GM04504 (cell line): Measurements from ENCODE around the gene LY6G6D.

Experiments used
- DNase-seq: peaks from one replicate; pipeline ENCODE4 v3.0.0-alpha.2; 2012; ENCODE audit warnings: low read depth

Gene LY6G6D

DNA sequence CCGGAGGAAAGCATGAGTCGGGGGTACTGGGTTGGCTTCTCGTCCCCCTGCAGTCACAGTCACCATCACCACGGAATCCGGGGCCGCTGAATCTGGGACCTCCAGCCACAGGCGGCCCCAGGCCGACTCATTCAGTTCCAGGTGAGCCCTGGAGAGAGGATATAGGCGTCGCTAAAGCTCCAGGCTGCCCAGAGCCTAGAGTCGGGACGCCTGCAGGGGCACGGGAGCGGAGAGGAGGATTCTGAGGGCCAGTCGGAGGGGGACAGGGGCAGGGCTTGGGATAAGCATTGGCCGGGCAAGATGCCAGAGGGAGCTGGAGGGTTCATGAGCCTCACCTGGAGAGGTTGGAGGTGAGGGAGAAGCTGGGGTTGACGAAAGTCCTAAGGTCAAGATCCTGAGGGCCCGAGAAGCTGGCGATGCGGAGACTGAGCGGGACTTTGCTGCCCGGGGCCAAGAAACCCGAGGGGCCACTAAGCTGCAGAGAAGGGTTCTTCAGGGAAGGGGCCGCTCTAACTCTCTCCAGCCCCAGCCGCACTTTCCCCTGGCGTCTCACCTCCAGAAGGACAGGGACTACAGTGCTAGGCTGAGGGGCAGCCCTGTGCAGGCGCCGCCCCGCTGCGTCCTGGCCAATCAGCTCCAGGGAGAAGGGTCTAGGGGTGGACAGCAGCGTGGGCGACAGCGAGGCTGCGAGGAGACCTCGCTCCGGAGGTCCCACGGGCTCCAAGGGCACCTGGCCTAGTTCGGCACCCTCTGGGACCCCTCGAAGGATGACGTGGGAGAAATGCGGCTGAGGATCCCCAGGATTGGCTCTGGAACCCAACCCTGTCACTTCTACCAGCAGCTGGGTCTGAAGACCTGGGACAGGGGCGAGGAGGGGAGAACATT is 51.0 kb downstream of the LY6G6D start:
- DNase-seq, result no peak

DNA sequence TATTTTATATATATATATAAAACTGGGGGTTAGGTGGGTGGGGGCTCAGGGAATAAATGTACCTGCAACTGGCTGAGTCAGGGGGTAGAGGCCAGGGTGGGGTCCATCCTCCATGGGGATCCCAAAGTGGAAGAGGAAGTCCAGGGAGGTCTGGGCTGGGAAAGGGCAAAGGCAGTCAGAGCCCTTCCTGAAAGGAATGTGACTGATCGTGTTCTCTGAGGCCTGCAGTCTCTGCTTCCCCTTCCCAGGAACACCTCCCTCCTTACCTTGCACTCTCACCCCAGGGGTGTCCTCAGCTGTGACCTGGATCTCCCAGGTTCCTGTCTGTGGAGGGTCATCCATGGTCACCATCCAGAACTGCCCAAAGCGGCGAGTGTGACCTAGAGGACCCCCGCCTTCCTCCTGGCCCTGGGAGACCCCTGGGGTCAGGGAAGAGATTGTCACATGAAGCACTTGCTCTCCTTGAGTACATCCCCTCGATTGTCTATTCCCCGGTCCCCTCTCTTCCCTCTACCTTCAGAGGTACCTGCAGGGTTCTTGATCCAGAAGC is 52.0 kb downstream of the LY6G6D start:
- no peak for DNase-seq
